Left ventricle myocardium inferior (tissue), 1 donor: Measurements from ENCODE around the gene CACNA1F. TPM values are rescaled to one million over a fixed set of nuclear protein-coding genes. Genes with fewer than 3 reads are reported as not detected.

Experiments
- DNase-seq: peaks from one replicate; pipeline ENCODE4 v3.0.0-alpha.2; 2020
- H3K27ac ChIP-seq: fragments of 200-600 bp; replicated peaks from 2 replicates; pipeline ENCODE4 v1.8.0; 2021
- H3K27me3 ChIP-seq: fragments of 200-600 bp; 2 replicates; pipeline ENCODE4 v1.8.0; 2021; ENCODE audit warnings: low read depth
- H3K36me3 ChIP-seq: fragments of 200-600 bp; 2 replicates; pipeline ENCODE4 v1.8.0; 2021
- H3K4me1 ChIP-seq: fragments of 200-600 bp; 2 replicates; pipeline ENCODE4 v1.8.0; 2021
- H3K4me3 ChIP-seq: fragments of 200-600 bp; 2 replicates; pipeline ENCODE4 v1.8.0; 2021; ENCODE audit warnings: mild to moderate bottlenecking, moderate library complexity
- H3K9me3 ChIP-seq: fragments of 200-600 bp; replicated peaks from 2 replicates; pipeline ENCODE4 v1.8.0; 2021
- intact Hi-C: fragments of 100-400 bp; cut with micrococcal nuclease; formaldehyde crosslinking; loops from one replicate; pipeline ENCODE4 v1.11.0; 2022
- total RNA-seq: library from RNA; stranded (reverse); fragmentation: NEBNext Ultra II Directional; extraction: Animal tissue kit (Norgen Biotek cat#: 25700); gene quantifications from one replicate; pipeline ENCODE4 v1.2.1, GENCODE V29; 2021
- TF ChIP-seq, protein P1 (sequence below): fragments of 200-600 bp; IDR thresholded peaks from 2 replicates; pipeline ENCODE4 v1.8.0; 2021; ENCODE audit warnings: antibody characterized with exemption, mild to moderate bottlenecking, borderline replicate concordance
- donor health status: DM: no; HTN: yes; CAD: no; lungs with severe emphysema.

CACNA1F gene
- total RNA-seq, 1 donor from 2014 or later: 0.08 TPM

DNA sequence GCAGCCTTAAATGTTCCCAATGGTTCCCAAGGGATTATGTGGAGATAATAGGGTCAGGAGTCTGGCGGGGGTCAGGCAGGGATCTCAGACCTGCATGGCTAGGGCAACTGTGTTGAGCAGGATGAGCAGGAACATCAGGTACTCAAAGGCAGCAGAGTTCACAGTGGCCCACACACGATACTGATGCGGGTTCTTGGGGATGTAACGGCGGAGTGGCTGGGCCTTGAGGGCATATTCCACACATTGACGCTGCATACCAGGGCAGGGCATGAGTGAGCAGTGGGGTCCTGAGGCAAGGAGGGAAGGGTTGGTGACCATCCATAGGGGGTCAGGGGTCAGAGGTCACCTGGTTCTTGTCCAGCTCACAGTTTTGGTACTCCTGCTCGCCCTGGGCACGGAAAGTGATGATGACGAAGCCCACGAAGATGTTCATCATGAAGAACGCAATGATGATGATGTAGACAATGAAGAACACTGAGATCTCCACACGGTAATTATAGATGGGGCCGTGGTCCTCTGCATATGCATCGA lies 18.1 kb downstream of the CACNA1F start:
- Histone ChIP-seq H3K4me1 (no peaks in the 10 kb centered on the region), H3K4me3 (no peak overlapping the region), H3K27me3 (no peaks in the 10 kb centered on the region), H3K36me3 (no peaks in the 10 kb centered on the region), H3K27ac (no peak overlapping the region), H3K9me3 (no peaks in the 10 kb centered on the region)
- DNase-seq: no peak
- intact Hi-C loops: no loop called here
- TF ChIP-seq, protein P1, sequence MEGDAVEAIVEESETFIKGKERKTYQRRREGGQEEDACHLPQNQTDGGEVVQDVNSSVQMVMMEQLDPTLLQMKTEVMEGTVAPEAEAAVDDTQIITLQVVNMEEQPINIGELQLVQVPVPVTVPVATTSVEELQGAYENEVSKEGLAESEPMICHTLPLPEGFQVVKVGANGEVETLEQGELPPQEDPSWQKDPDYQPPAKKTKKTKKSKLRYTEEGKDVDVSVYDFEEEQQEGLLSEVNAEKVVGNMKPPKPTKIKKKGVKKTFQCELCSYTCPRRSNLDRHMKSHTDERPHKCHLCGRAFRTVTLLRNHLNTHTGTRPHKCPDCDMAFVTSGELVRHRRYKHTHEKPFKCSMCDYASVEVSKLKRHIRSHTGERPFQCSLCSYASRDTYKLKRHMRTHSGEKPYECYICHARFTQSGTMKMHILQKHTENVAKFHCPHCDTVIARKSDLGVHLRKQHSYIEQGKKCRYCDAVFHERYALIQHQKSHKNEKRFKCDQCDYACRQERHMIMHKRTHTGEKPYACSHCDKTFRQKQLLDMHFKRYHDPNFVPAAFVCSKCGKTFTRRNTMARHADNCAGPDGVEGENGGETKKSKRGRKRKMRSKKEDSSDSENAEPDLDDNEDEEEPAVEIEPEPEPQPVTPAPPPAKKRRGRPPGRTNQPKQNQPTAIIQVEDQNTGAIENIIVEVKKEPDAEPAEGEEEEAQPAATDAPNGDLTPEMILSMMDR: no peak

DNA sequence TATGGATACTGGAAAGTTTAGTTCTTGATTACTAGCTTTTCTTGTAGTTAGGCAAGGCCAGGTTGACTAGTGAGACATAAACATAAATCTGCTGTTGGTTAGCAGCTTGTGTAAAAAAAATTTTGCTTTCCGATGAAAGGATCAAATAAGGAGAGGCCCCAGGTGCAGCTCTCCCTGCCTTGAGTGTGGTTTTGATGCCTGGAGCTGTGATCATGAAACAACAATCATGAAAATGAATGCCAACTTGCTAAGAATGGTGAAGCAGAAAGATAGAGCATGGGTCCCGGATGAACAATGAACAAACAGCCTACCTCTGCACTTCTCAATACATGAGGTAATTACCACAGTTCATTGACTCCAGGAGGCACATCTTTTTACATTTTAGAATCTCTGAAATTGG lies 18.7 kb downstream of the CACNA1F start:
- H3K4me1 ChIP-seq: no peaks in the 10 kb centered on the region
- intact Hi-C loops: no loop called here
- no peak overlapping the region for H3K27ac ChIP-seq
- no peaks in the 10 kb centered on the region for H3K27me3 ChIP-seq
- no peak for DNase-seq
- no peaks in the 10 kb centered on the region for H3K36me3 ChIP-seq
- H3K4me3 ChIP-seq: no peak overlapping the region
- TF ChIP-seq, protein P1: no peak
- H3K9me3 ChIP-seq: no peaks in the 10 kb centered on the region

DNA sequence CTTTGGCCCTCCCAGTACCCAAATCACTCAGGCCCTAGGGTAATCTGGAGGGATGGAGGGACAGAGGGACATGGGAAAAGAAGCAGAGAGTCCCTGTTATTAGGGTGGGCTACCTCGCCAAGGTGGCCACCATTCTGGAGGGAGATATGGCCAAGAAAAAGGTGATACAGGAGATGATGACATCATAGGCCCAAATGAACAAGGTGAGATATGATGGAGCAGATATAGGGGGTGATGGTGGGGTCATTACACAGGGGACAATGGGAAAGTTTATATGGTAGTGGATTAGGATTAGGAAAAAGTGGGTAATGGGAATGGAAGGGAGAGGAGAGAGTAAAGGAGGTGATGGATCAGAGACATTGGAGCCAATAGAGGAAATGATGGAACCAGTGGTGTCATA lies 20.3 kb downstream of the CACNA1F start:
- no peaks in the 10 kb centered on the region for H3K9me3 ChIP-seq
- no peak for DNase-seq
- H3K4me1 ChIP-seq: no peaks in the 10 kb centered on the region
- H3K27ac ChIP-seq: no peak overlapping the region
- H3K4me3 ChIP-seq: no peak overlapping the region
- intact Hi-C loops: no loop called here
- H3K36me3 ChIP-seq: no peaks in the 10 kb centered on the region
- no peaks in the 10 kb centered on the region for H3K27me3 ChIP-seq
- TF ChIP-seq, protein P1: no peak

DNA sequence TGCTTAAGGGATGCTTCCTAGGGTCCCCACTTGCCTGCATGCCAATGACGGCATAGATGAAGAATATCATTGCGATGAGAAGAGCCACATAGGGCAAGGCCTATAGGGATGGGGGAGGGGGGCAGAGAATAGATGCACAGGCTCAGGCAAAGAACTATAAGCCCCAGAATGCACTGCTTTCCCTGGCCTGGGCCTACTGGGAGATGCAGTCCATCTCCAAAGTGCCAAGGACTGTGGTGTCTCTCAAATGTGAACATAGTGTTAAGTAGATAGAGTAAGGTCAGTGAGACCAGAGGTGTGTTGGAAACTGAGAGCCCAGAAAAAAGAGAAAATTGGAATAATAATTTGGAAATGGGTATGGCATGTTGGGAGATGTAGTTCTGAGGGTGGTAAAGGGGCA lies 20.9 kb downstream of the CACNA1F start:
- Histone ChIP-seq H3K4me1 (no peaks in the 10 kb centered on the region), H3K27ac (no peak overlapping the region), H3K9me3 (no peaks in the 10 kb centered on the region), H3K27me3 (no peaks in the 10 kb centered on the region), H3K36me3 (no peaks in the 10 kb centered on the region), H3K4me3 (no peak overlapping the region)
- TF ChIP-seq, protein P1: no peak
- intact Hi-C loops: no loop called here
- no peak for DNase-seq

DNA sequence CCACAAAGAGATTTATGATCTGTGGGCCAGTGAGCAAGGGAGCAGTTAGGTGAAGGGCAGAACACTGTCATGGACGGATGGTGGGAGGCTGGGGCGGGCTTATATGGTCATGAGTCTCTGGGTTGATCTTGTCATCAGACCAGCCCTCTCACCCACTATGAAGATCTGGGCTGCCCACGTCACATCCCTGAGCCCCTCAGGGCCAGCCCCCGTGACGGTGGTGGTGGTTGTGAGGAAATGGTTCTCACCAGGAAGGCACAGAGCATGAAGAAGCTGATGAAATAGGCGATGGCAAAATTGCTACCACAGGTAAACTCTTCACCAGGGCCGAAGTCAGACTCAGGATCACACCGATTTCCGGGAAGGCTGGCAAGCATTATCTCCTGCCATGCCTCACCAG lies 22.1 kb downstream of the CACNA1F start:
- Histone ChIP-seq H3K9me3 (no peaks in the 10 kb centered on the region), H3K4me1 (no peaks in the 10 kb centered on the region), H3K27ac (no peak overlapping the region), H3K4me3 (no peak overlapping the region), H3K36me3 (no peaks in the 10 kb centered on the region), H3K27me3 (no peaks in the 10 kb centered on the region)
- intact Hi-C loops: no loop called here
- no peak for DNase-seq
- TF ChIP-seq, protein P1: no peak
